ENCODE data around the gene B3GNT5.

GRCh38 chr3:183227586-183227985, 25.5 kb upstream of the B3GNT5 start:
- TF ChIP-seq CTCF (IDR thresholded peaks at IDR 0.05) (no peak), EZH2 (IDR thresholded peaks at IDR 0.05; ENCODE audit: borderline replicate concordance, insufficient read depth, low read depth, low read length, poor library complexity, severe bottlenecking) (no peak)

All from B cell (primary cell).